ENCODE data around the gene RALGAPA2.

RALGAPA2 gene

DNA sequence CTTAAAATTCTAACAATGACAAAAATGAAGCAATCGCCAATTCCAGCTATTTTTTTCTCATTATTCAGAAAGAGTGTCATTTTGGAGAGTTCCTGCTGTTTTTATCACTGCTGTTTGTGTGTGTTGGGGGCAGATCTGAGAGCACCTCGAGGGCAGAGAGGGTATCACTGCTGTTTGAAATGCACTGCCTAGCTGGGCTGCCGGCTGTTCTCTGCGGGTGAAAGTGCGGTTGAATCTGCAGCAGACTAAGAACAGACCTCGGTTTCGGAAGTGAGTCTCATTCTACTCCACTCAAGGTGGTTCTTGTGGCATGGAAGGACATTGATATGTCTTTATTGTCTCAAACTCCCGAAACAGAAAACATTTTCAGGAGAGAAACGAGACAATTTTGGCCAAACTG is 326.3 kb downstream of the RALGAPA2 start:
- no peak overlapping the region for H3K4me3 ChIP-seq (replicated peaks in 1 of 2; ENCODE audit: low read depth in 2 of 2, low read length in 2 of 2)
- TF ChIP-seq, protein P1, sequence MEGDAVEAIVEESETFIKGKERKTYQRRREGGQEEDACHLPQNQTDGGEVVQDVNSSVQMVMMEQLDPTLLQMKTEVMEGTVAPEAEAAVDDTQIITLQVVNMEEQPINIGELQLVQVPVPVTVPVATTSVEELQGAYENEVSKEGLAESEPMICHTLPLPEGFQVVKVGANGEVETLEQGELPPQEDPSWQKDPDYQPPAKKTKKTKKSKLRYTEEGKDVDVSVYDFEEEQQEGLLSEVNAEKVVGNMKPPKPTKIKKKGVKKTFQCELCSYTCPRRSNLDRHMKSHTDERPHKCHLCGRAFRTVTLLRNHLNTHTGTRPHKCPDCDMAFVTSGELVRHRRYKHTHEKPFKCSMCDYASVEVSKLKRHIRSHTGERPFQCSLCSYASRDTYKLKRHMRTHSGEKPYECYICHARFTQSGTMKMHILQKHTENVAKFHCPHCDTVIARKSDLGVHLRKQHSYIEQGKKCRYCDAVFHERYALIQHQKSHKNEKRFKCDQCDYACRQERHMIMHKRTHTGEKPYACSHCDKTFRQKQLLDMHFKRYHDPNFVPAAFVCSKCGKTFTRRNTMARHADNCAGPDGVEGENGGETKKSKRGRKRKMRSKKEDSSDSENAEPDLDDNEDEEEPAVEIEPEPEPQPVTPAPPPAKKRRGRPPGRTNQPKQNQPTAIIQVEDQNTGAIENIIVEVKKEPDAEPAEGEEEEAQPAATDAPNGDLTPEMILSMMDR (IDR thresholded peaks at IDR 0.05; ENCODE audit: low read depth, low read length), result no peak
- no peak for DNase-seq (ENCODE audit: low read depth in 2 of 2)

DNA sequence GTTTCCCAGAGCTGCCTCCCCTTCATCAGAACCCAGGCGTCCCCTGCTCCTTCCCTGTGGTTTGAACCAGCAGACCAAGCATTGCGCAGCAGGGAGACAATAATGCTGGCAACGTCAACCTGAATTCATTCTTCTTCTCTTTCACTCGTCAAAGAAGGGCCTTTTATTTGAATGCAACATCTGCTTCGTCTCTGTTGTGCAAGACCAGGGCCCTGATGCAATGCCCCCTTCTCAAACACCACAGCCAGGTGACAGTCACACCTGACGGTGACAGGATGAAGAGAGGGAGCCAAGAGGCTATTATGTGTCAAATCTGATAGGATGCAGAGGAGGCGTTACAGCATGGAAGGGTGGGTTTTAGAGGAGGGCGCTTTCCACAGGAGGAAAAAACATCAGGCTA is 336.6 kb downstream of the RALGAPA2 start:
- no peak for DNase-seq (ENCODE audit: low read depth in 2 of 2)
- TF ChIP-seq, protein P1 (IDR thresholded peaks at IDR 0.05; ENCODE audit: low read depth, low read length), result no peak
- no peak overlapping the region for H3K4me3 ChIP-seq (replicated peaks in 1 of 2; ENCODE audit: low read depth in 2 of 2, low read length in 2 of 2)

DNA sequence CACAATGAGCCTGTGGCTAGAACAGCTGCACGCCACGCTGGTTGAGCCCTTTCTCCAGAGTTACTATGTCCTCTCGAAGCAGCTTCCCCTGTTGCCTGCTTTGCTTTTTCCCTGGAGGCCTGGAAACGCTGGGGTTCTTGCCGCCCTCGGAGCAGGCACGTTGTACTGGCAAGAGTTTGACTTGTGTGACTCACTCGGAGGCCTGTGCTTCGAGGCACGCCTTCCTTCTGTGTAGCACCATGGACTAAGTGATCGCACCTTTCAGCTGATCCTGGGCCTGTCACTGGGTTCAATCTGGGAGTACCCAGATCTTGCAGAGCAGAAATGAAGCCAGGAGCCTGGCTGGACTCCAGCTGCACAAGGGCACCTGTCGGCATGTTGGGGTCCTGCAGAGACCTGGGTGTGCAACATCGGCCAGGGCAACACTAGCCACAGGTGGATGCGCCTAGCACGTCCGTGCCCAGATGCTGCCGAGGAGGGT is 339.3 kb downstream of the RALGAPA2 start:
- TF ChIP-seq, protein P1 (IDR thresholded peaks at IDR 0.05; ENCODE audit: low read depth, low read length), result no peak
- DNase-seq (ENCODE audit: low read depth in 2 of 2), result peak; percentile 23 to 34
- no peak overlapping the region for H3K4me3 ChIP-seq (replicated peaks in 1 of 2; ENCODE audit: low read depth in 2 of 2, low read length in 2 of 2)

DNA sequence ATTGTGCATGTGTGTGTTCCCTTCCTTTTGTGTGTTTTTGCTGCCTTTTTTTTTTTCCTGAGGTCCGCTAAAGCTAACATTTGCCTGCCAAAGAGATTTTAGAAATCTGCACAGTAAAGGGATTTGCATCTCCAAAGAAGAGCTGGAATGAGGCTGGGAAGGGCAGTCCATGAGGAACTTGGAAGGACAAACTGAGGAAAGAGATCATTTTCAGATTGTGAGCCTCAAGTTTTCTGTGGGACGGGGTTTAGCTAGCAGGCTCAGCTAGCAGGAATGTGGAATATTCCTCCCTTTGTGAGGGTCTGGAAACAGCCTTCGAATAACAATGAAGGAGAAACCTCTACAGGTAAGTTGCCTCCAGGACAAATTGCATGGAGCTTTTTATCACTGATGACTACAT is 340.8 kb downstream of the RALGAPA2 start:
- H3K4me3 ChIP-seq (replicated peaks in 1 of 2; ENCODE audit: low read depth in 2 of 2, low read length in 2 of 2), result no peak overlapping the region
- TF ChIP-seq, protein P1 (IDR thresholded peaks at IDR 0.05; ENCODE audit: low read depth, low read length), result no peak
- no peak for DNase-seq (ENCODE audit: low read depth in 2 of 2)

DNA sequence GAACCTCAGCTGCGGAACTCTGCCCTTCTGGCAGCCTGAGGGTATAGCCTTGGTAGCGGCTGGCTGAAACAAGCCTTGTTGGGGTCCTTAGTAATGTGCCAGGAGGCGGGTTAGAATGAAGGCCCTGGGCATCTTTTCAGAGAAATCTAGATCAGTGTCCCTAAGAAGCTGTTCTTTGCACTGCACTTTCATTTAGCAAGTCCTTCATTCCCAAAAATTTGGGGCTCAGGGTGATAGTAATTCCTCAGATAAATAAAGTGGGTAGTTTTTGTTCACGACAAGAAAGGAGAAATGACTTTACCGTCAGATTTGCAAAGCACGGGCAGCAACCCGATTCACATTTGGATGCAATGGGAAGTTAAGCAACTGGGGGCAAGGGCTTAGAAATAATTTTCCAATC is 341.4 kb downstream of the RALGAPA2 start:
- TF ChIP-seq, protein P1 (IDR thresholded peaks at IDR 0.05; ENCODE audit: low read depth, low read length), result no peak
- no peak overlapping the region for H3K4me3 ChIP-seq (replicated peaks in 1 of 2; ENCODE audit: low read depth in 2 of 2, low read length in 2 of 2)
- no peak for DNase-seq (ENCODE audit: low read depth in 2 of 2)

DNA sequence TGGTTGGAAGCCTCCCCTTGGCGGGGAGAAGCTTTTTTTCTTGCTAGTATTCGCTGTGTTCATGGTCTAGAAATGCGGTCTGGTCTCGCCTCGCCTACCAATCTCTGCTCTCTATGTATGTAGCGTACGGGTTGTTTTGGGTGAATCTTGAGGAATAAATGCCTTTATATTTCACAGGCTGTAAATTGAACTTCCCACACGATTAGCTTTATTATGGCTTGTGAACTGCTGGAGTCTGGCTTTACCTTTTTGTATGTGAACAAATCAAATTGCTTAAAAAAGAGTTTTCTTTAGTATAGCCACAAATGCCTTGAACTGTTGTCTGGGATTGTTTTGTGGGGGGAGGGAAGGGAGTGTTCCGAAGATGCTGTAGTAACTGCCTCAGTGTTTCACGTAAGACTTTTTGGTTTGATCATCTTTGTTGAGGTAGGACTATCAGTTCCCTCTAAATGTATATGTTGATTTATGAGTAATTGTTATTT is 342.3 kb downstream of the RALGAPA2 start:
- no peak overlapping the region for H3K4me3 ChIP-seq (replicated peaks in 1 of 2; ENCODE audit: low read depth in 2 of 2, low read length in 2 of 2)
- no peak for DNase-seq (ENCODE audit: low read depth in 2 of 2)
- TF ChIP-seq, protein P1 (IDR thresholded peaks at IDR 0.05; ENCODE audit: low read depth, low read length), result no peak

All from cardiac fibroblast (primary cell).